HEK293T (cell line): ENCODE measurements around the gene RNF220.

ENCODE experiments used
- CTCF ChIA-PET: fragments of 350-600 bp; formaldehyde crosslinking; extraction: SDS; loops from one replicate; lab custom pipeline; 2021; ENCODE audit warnings: antibody characterized with exemption, inconsistent platforms; lab: Yijun Ruan, JAX
- POLR2A ChIA-PET: fragments of 350-600 bp; formaldehyde crosslinking; extraction: SDS; loops from one replicate; lab custom pipeline; 2020; ENCODE audit warnings: antibody characterized with exemption, inconsistent platforms; lab: Yijun Ruan, JAX
- DNase-seq: peaks from one replicate; pipeline ENCODE4 v3.0.0; 2012; ENCODE audit warnings: mixed read lengths; ENCODE audit errors: extremely low spot score
- ARNT ChIP-seq: fragments of 450-650 bp; IDR thresholded peaks from 2 replicates; pipeline ENCODE4 v1.6.1; 2017; ENCODE audit warnings: mild to moderate bottlenecking
- BHLHE40 ChIP-seq: fragments of 450-650 bp; IDR thresholded peaks from 2 replicates; pipeline ENCODE4 v1.6.1; 2016; ENCODE audit warnings: mild to moderate bottlenecking, moderate library complexity, borderline replicate concordance
- CTBP1 ChIP-seq: fragments of 450-650 bp; IDR thresholded peaks from 2 replicates; pipeline ENCODE4 v1.6.1; 2016; ENCODE audit warnings: borderline replicate concordance
- FOXA1 ChIP-seq: fragments of 450-650 bp; IDR thresholded peaks from 2 replicates; pipeline ENCODE4 v1.6.1; 2016; ENCODE audit warnings: mild to moderate bottlenecking
- FOXK2 ChIP-seq: fragments of 450-650 bp; IDR thresholded peaks from 2 replicates; pipeline ENCODE4 v1.6.1; 2016; ENCODE audit warnings: mild to moderate bottlenecking
- FOXM1 ChIP-seq: fragments of 450-650 bp; IDR thresholded peaks from 2 replicates; pipeline ENCODE4 v1.6.1; 2017; ENCODE audit warnings: mild to moderate bottlenecking, borderline replicate concordance
- L3MBTL2 ChIP-seq: fragments of 450-650 bp; conservative IDR thresholded peaks from 2 replicates; pipeline ENCODE4 v1.6.1; 2016; ENCODE audit warnings: mild to moderate bottlenecking
- LEF1 ChIP-seq: fragments of 450-650 bp; IDR thresholded peaks from 2 replicates; pipeline ENCODE4 v1.6.1; 2017; ENCODE audit warnings: mild to moderate bottlenecking, borderline replicate concordance
- NFRKB ChIP-seq: fragments of 450-650 bp; IDR thresholded peaks from 2 replicates; pipeline ENCODE4 v1.6.1; 2016; ENCODE audit warnings: mild to moderate bottlenecking, moderate library complexity
- PKNOX1 ChIP-seq: fragments of 450-650 bp; IDR thresholded peaks from 2 replicates; pipeline ENCODE4 v1.6.1; 2016
- SP1 ChIP-seq: fragments of 450-650 bp; IDR thresholded peaks from 2 replicates; pipeline ENCODE4 v1.6.1; 2017
- SUZ12 ChIP-seq: fragments of 450-650 bp; IDR thresholded peaks from 2 replicates; pipeline ENCODE4 v1.6.1; 2016; ENCODE audit warnings: mild to moderate bottlenecking
- ZNF384 ChIP-seq: fragments of 450-650 bp; IDR thresholded peaks from 2 replicates; pipeline ENCODE4 v1.6.1; 2016

The RNF220 gene

GRCh38 chr1:44598167-44598566 lies 193.1 kb downstream of the RNF220 start:
- ChIA-PET POLR2A (no interaction called here), CTCF (no interaction called here)
- TF ChIP-seq NFRKB (no peak), SP1 (no peak), ARNT (no peak), ZNF384 (no peak), PKNOX1 (no peak), SUZ12 (no peak)
- DNase-seq = no peak

GRCh38 chr1:44602634-44603628 lies 197.9 kb downstream of the RNF220 start:
- CTCF ChIA-PET = interaction anchor here (1.0 to 1.3 kb wide), 2 partner anchors 8 to 52 kb away, joined by 4 to 5 read pairs; no protein-coding TSS in a partner anchor
- TF ChIP-seq ARNT = no peak
- TF ChIP-seq PKNOX1 = peak; percentile 89
- DNase-seq = no peak
- POLR2A ChIA-PET = interaction anchor here (1.0 to 2.6 kb wide), 3 partner anchors 28 to 50 kb away, joined by 3 to 8 read pairs (median 4); no protein-coding TSS in a partner anchor

- DNase-seq = no peak
- peak; percentile 91 for TF ChIP-seq PKNOX1
- TF ChIP-seq FOXA1 = no peak
- TF ChIP-seq CTBP1 = peak; percentile 41; the same call in 1 of the 2 replicates
- no peak for TF ChIP-seq NFRKB
- no peak for TF ChIP-seq ZNF384
- ChIA-PET CTCF (interaction anchor here (1.0 to 1.3 kb wide), 2 partner anchors 9 to 51 kb away, joined by 4 to 5 read pairs; no protein-coding TSS in a partner anchor), POLR2A (interaction anchor here (1.2 to 2.6 kb wide), 2 partner anchors 29 to 49 kb away, joined by 4 to 8 read pairs; no protein-coding TSS in a partner anchor)
These were observed 198.7 kb downstream of the RNF220 start for GRCh38 chr1:44603718-44604117.

GRCh38 chr1:44604157-44604955 lies 199.3 kb downstream of the RNF220 start:
- CTCF ChIA-PET = interaction anchor here (1.3 kb wide), 1 partner anchor 9 kb away, joined by 5 read pairs; no protein-coding TSS in a partner anchor

GRCh38 chr1:44605914-44606615 lies 201.0 kb downstream of the RNF220 start:
- CTCF ChIA-PET = no interaction called here
- DNase-seq = no peak
- POLR2A ChIA-PET = no interaction called here
- TF ChIP-seq FOXK2 = no peak
- TF ChIP-seq SUZ12 = no peak
- no peak for TF ChIP-seq FOXA1
- TF ChIP-seq PKNOX1 = peak; percentile 30; the same call in 1 of the 2 replicates
- TF ChIP-seq LEF1 = no peak
- TF ChIP-seq FOXM1 = no peak

More at GRCh38 chr1:44604157-44604955, 199.3 kb downstream of the RNF220 start:
- DNase-seq = no peak
- POLR2A ChIA-PET = interaction anchor here (1.2 to 2.6 kb wide), 2 partner anchors 28 to 48 kb away, joined by 4 to 8 read pairs; no protein-coding TSS in a partner anchor
- TF ChIP-seq L3MBTL2 (no peak), FOXK2 (no peak), FOXM1 (no peak), ZNF384 (no peak), BHLHE40 (no peak), LEF1 (no peak), PKNOX1 (no peak)
